HepG2 (cell line): ENCODE data around the gene CYSRT1. TPM values are rescaled to one million over a fixed set of nuclear protein-coding genes. Genes with fewer than 3 reads are reported as not detected.
A peak's percentile ranks its signal among the peaks of the same experiment; 100 is the strongest.

Experiments
- KAT2B ChIP-seq: fragments of 150-350 bp; IDR thresholded peaks from 2 replicates; pipeline ENCODE4 v1.6.1; 2014; ENCODE audit warnings: low read depth, low read length, borderline replicate concordance
- MBNL3 ChIP-seq: fragments of 250-450 bp; sonication (Bioruptor Pico); conservative IDR thresholded peaks from 2 replicates; pipeline ENCODE4 v1.8.0; 2022; ENCODE audit warnings: mild to moderate bottlenecking, inconsistent platforms
- NCOA2 ChIP-seq: sonication (generic); formaldehyde crosslinking; IDR thresholded peaks from 2 replicates; pipeline ENCODE4 v1.8.0; 2022; ENCODE audit warnings: inconsistent platforms
- NFE2L2 ChIP-seq: fragments of 150-350 bp; IDR thresholded peaks from 2 replicates; pipeline ENCODE4 v1.6.1; 2014; ENCODE audit warnings: low read length
- NR2C2 ChIP-seq: sonication (generic); formaldehyde crosslinking; IDR thresholded peaks from 2 replicates; pipeline ENCODE4 v1.4.0; 2020; ENCODE audit warnings: missing genetic modification reagents, mild to moderate bottlenecking, moderate library complexity, borderline replicate concordance
- RBM22 ChIP-seq: fragments of 200-400 bp; formaldehyde crosslinking; optimal IDR thresholded peaks from 2 replicates; pipeline ENCODE3; 2017; ENCODE audit warnings: mild to moderate bottlenecking, low read length, moderate library complexity
- SIN3B ChIP-seq: fragments of 150-350 bp; IDR thresholded peaks from 2 replicates; pipeline ENCODE4 v1.6.1; 2014; ENCODE audit warnings: low read length
- SPEN ChIP-seq: sonication (generic); formaldehyde crosslinking; IDR thresholded peaks from 2 replicates; pipeline ENCODE4 v1.5.1; 2020; ENCODE audit warnings: low read depth, mild to moderate bottlenecking, missing genetic modification reagents
- STAG1 ChIP-seq: sonication (generic); formaldehyde crosslinking; IDR thresholded peaks from 2 replicates; pipeline ENCODE4 v1.4.0; 2020; ENCODE audit warnings: missing genetic modification reagents
- TRAFD1 ChIP-seq: sonication (generic); formaldehyde crosslinking; IDR thresholded peaks from 2 replicates; pipeline ENCODE4 v1.5.1; 2020; ENCODE audit warnings: missing genetic modification reagents, mild to moderate bottlenecking, borderline replicate concordance
- WIZ ChIP-seq: sonication (generic); formaldehyde crosslinking; IDR thresholded peaks from 2 replicates; pipeline ENCODE4 v1.5.1; 2020; ENCODE audit warnings: mild to moderate bottlenecking, missing genetic modification reagents
- ZFX ChIP-seq: sonication (generic); formaldehyde crosslinking; IDR thresholded peaks from 2 replicates; pipeline ENCODE4 v1.4.0; 2020; ENCODE audit warnings: mild to moderate bottlenecking, low read depth, missing genetic modification reagents, moderate library complexity
- ZMYM4 ChIP-seq: sonication (generic); formaldehyde crosslinking; IDR thresholded peaks from 2 replicates; pipeline ENCODE4 v1.8.1; 2023; ENCODE audit warnings: mild to moderate bottlenecking, missing genetic modification reagents
- ZNF292 ChIP-seq: sonication (generic); formaldehyde crosslinking; IDR thresholded peaks from 2 replicates; pipeline ENCODE4 v1.8.1; 2022; ENCODE audit warnings: mild to moderate bottlenecking, low read depth, missing genetic modification reagents, borderline replicate concordance
- ZNF367 ChIP-seq: sonication (generic); formaldehyde crosslinking; IDR thresholded peaks from 2 replicates; pipeline ENCODE4 v1.4.0; 2020; ENCODE audit warnings: missing genetic modification reagents, borderline replicate concordance
- ZNF407 ChIP-seq: sonication (generic); formaldehyde crosslinking; IDR thresholded peaks from one replicate; pipeline ENCODE4 v1.5.1; 2020; ENCODE audit warnings: mild to moderate bottlenecking, missing genetic modification reagents; ENCODE audit errors: not compliant biosample characterization
- ZNF501 ChIP-seq: sonication (generic); formaldehyde crosslinking; IDR thresholded peaks from 2 replicates; pipeline ENCODE4 v1.5.1; 2020; ENCODE audit warnings: mild to moderate bottlenecking, moderate library complexity, missing genetic modification reagents
- ZNF691 ChIP-seq: sonication (generic); formaldehyde crosslinking; IDR thresholded peaks from 2 replicates; pipeline ENCODE4 v1.4.0; 2020; ENCODE audit warnings: missing genetic modification reagents, low read depth, mild to moderate bottlenecking, borderline replicate concordance
- ZNF777 ChIP-seq: sonication (generic); formaldehyde crosslinking; IDR thresholded peaks from 2 replicates; pipeline ENCODE4 v1.4.0; 2020; ENCODE audit warnings: missing genetic modification reagents
- polyA plus RNA-seq, 8 experiments: library from polyadenylated mRNA; depleted of rRNA in 3 of 8; stranded (reverse) in 7 of 8; unstranded in 1 of 8; fragments of >200 nt; fragmentation: Illumina TruSeq in 4 of 8; extraction: Trizol in 4 of 8; gene quantifications; 2 replicates each; pipeline versions ENCODE4 v1.2.1 to v1.2.3, GENCODE V29; 2011 to 2016; ENCODE audit warnings: low read depth in 4 of 8, missing spikeins in 1 of 8, mixed read lengths in 1 of 8; ENCODE audit not compliant: insufficient read depth in 1 of 8
- total RNA-seq, 5 experiments: library from RNA; depleted of rRNA; stranded (reverse); fragments of >200 nt; fragmentation: Illumina TruSeq; extraction: Trizol; gene quantifications; 2 replicates each; pipeline ENCODE4 v1.2.3, GENCODE V29; 2016; ENCODE audit warnings: low read depth in 1 of 5

Gene CYSRT1
- total and polyA plus RNA-seq, 2 of the 13 experiments (the other 11 are each of a cell fraction or from before 2014, with no cell fraction given): 1.5 to 2.1 TPM

- TF ChIP-seq TRAFD1 (CRISPR knock-in tag): no peak
- TF ChIP-seq STAG1: no peak
- TF ChIP-seq ZNF367: no peak
- no peak for TF ChIP-seq RBM22
- no peak for TF ChIP-seq NR2C2 (CRISPR knock-in tag)
- no peak for TF ChIP-seq ZNF691
- 0 out of 2 replicates have a peak, but pooled peaks have one; percentile 24 for TF ChIP-seq ZNF292
- no peak for TF ChIP-seq NFE2L2
- TF ChIP-seq NCOA2 (CRISPR knock-in tag): peak; percentile 58
- no peak for TF ChIP-seq ZMYM4 (CRISPR knock-in tag)
- TF ChIP-seq ZNF407 (CRISPR knock-in tag): no peak
- no peak for TF ChIP-seq SPEN (CRISPR knock-in tag)
- no peak; the same call in 1 of the 2 replicates for TF ChIP-seq ZFX (CRISPR knock-in tag)
- TF ChIP-seq KAT2B: no peak
- no peak for TF ChIP-seq WIZ (CRISPR knock-in tag)
- TF ChIP-seq MBNL3 (CRISPR knock-in tag): no peak
- no peak for TF ChIP-seq ZNF777 (CRISPR knock-in tag)
- peak; percentile 40; the same call in 1 of the 2 replicates for TF ChIP-seq ZNF501 (CRISPR knock-in tag)
- no peak for TF ChIP-seq SIN3B
These were observed 26.7 kb upstream of the CYSRT1 start (continued) for GRCh38 chr9:137198051-137198901.
